HG02840 (cell line): Measurements from ENCODE around the gene GTF3C6.
A peak's percentile ranks its signal among the peaks of the same experiment; 100 is the strongest.
"Not testable (repeated sequence)": the region's sequence is repeated elsewhere in the genome, so short reads cannot be mapped to it uniquely, and the experiment has no call there.

Experiments
- ATAC-seq: cut with Tn5 transposase; IDR thresholded peaks from one replicate; pipeline ENCODE4 v1.9.1; 2021; ENCODE audit warnings: mild to moderate bottlenecking, moderate library complexity, moderate number of reproducible peaks; ENCODE audit not compliant: unreplicated experiment, low FRiP score

GTF3C6 gene, protein sequence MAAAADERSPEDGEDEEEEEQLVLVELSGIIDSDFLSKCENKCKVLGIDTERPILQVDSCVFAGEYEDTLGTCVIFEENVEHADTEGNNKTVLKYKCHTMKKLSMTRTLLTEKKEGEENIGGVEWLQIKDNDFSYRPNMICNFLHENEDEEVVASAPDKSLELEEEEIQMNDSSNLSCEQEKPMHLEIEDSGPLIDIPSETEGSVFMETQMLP

DNA sequence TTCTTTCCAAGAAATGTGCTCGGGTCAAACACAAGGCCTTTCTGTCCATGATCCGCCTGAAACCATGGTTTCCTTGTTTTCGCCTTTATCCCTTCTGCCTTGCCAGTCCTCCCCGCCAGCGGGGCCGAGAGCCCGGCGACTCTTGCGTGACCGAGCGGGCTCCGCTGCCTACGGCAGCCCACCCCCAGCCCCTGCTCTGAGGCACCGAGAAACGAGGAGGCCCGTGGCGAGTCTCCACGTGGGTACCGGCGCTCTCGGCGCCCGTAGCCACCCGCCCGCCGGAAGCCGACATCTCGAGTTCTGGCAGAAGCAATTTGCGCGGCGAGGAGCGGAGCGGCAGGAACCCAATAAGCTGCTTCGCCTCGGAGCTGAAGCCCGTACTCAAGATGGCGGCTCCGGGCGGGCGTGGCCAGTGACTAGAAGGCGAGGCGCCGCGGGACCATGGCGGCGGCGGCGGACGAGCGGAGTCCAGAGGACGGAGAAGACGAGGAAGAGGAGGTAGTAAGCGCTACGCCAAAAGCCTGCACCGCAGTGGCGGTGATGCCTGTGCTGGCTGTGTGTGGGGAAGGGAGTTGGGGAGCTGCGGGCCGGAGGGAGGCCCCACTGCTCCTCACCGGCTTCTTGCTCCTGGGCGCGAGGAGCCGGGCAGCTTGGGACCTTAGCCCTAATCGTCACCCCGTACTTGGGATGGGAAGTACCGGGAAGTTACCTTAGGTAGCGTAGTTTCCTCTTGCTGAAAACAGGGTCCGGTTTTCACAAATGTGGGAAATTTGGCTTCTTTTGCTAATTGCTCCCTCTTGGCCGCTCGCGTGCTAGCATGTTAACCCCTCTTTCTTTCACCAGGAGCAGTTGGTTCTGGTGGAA lies at the start of gene GTF3C6:
Gene GTF3C6 (plus strand): TSS at position 378 of the 864 bp plus-strand sequence. CDS start 64 bp downstream, at position 442.
- ATAC-seq, result peak; percentile 97

DNA sequence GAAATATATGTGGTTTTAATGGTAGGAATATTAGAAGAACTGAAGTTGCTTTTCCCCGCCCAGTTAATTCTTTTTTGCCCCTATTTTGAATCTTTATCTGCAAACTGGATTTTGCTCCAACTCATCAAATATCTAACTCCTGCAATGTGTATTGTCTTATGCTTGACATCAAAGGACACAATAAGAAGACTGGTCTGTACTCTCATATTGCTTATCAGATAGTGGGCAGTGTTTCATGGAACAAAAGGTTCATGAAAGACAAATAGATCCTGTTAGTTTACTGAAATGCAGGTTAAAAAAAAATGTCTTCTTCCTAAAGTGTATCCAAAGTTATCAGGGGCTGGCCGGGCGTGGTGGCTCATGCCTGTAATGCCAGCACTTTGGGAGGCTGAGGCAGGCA lies 27.7 kb upstream of the GTF3C6 start:
- ATAC-seq, result no peak

DNA sequence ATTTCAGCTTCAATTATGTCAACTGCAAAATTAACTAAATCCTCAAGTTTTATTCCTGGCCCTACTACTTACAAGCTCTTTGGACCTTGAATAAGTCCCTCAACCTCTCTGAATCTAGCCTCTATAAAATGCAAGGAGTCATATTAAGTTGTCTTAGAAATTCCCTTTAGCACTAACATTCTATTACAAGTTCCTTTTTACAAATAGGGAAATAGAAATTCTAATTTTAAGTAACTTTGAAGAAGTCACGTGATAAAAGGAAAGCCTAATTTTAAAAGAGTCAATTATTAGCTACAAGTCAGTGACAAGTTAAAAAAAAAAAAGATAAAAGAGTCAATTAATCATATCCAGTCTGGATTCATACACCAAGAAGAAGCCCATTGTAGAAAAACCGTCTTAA lies 24.6 kb upstream of the GTF3C6 start:
- ATAC-seq, result no peak

DNA sequence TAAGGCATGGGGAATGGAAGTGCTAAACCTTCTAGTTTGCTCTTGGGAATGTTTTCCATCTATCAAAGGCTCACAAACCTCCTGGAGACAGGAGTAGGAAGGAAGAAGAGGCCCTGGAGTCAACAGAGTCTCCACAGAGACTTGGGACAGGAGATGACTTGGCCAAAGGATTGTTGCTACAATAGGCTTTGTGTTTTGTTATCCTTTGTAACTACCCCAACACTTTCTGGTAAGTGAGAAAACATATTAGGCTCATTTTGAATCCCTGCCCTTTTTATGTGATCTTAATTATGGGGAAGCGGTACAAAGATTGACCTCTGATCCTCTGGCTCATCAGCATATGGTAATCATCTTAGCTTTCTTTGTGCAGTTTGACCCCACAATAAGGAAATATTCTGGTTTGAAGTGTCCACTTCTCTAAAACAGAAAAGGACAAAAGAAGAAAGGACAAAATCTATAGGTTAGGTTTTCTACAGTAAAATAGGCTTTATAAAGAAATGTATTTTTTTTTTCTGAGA lies 24.1 kb upstream of the GTF3C6 start:
- no peak for ATAC-seq

DNA sequence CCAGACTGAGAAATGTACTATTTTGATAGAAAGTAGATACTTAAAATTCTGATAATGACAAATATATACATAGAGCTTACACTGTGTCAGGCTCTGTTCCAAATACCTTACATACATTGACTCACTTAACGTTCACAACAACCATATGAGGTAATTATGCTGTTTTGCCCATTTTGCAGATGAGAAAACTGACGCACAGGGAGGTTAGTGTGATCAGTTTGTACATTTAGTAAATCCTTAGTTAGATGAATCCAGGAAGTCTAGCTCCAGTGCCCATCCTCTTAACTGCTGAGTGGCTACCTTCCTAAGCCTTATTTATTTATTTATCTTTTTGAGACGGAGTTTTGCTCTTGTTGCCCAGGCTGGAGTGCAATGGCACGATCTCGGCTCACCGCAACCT lies 23.3 kb upstream of the GTF3C6 start:
- ATAC-seq, result no peak

DNA sequence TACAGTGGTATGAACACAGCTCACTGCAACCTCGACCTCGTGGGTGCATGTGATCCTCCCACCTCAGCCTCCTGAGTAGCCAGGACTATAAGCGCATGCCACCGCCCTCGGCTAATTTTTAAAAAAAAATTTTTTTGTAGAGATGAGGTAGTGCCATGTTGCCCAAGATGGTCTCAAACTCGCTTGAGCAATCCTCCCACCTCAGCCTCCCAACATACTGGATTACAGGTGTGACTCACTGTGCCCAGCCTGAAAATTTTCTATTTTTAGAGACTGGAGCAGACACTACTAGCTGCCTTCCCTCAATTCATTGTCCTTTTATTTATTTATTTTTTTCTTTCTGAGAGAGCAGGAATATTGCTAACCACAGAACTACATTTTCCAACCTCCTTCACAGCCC lies 20.3 kb upstream of the GTF3C6 start:
- ATAC-seq, result no peak

DNA sequence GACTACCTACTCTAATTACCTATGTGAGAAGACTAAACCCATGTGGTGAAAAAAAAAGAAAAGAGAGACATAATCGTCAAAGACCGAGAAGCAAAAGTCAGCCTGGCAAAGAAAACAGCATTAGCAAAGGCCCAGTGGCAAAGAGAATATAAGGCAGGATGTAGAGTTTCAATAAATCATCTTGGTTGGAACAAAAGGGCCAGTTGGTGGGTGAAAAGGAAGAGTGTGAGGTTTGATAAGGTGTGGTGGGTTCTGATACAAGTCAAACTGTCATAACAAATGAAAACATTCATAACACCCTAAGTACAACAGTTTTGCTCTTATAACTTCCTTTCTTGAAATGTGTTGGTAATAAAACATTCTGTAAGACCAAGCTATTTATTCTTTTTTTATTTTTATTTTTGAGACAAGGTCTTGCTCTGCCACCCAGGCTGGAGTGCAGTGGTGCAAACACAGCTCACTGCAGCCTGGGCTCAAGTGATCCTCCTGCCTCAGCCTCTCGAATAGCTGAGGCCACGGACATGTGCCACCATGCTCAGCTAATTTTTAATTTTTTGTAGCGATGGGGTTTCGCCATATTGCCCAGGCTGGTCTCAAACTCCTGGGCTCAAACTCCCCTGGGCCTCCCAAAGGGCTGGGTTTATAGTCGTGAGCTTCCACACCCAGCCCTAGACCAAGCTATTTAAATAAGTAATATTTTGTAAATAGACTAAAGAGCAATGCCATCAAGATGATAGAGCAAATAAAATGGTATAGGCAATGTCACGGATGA lies 18.9 kb upstream of the GTF3C6 start:
- no peak for ATAC-seq

DNA sequence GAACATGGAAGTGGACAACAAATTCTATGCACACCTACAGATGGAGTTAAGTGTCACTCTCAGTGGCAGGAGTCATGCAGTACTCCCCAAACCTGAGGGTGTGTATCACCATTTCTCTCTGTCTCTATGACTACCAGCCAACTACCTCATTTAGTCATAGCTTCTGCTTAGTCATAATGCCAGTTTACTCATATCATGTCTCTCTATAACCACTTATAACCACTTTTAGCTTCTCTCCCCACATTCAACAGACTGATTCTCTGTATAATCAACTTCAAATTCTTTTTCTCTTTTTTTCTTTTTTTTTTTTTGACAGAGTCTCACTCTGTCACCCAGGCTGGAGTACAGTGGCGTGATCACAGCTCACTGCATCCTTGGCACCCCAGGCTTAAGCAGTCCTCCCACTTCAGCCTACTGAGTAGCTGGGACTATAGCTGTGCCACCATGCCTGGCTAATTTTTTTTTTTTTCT lies 13.8 kb upstream of the GTF3C6 start:
- peak; percentile 97 for ATAC-seq

DNA sequence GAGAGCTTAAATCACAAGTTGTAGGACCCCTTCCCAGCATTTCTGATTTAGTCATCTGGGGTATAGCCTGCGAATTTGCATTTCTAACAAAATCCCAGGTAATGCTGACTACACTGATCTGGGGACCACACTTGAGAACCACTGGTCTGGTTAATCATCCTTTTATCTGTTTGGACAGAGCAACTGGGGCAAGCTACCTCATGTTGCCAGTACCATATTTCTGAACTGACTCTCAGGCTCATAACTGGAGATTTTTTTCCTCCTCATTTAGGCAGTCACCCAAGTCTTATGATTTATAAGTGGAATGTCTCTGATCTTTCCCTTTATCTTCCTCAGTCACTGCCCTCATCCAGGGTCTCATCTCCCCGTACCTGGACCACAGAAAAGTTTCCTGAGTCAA lies 12.0 kb upstream of the GTF3C6 start:
- ATAC-seq, result no peak

DNA sequence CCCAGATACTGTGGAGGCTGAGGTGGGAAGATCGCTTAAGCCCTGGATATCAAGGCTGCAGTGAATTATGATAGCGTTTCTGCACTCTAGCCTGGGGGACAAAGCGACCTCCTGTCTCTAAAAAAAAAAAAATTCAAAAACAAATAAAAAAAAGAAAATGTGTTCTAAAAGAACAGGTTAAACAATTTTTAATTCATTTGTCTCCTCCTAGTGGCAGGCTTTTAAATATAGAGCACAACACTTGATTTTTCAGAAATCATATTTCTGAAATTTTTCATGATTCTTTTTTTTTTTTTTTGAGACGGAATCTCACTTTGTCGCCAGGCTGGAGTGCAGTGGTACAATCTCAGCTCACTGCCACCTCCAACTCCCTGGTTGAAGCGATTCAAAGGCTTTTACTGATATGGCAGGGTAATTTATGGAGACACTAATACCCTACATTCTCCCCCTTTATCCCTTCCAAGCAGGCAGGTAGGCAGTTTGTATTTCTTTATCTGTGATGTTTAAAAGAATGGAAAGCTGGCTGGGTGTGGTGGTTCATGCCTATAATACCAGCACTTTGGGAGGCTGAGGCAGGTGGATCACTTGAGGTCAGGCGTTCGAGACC lies 8.7 kb upstream of the GTF3C6 start:
- no peak for ATAC-seq

DNA sequence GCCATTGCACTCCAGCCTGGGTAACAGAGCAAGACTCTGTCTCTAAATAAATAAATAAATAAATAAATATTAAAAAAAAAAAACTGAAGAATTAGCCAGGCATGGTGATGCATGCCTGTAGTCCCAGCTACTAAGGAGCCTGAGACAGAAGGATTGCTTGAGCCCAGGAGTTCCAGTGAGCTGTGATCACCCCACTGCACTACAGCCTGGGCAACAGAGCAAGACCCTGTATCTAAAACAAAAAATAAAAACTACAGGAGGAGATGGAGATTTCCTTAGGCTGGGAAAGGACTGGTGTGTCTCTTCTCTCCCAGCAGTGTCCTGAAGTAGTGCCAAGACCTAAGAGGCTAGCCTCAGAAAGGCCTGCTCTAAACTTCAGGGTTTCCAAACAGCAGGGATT lies 8.1 kb upstream of the GTF3C6 start:
- no peak for ATAC-seq

DNA sequence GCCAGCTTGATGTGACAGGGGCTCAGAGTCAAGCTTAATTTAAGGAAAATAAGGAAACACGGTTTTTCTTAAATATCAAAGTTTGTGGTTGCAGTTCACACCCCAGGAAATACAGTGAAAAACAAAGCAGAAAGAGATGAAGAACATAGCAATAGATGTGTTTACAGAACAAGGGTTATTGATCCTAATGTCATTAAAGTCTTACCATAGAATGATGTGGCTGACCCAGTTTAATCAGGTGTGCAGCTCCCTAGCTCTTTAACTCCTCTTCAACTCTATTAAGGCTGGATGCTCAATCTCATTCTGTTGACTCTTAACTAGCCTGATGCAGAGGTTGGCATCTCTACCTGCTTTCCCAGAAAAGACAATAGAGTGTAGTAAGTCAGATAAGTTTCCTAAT lies 7.5 kb upstream of the GTF3C6 start:
- ATAC-seq, result no peak

DNA sequence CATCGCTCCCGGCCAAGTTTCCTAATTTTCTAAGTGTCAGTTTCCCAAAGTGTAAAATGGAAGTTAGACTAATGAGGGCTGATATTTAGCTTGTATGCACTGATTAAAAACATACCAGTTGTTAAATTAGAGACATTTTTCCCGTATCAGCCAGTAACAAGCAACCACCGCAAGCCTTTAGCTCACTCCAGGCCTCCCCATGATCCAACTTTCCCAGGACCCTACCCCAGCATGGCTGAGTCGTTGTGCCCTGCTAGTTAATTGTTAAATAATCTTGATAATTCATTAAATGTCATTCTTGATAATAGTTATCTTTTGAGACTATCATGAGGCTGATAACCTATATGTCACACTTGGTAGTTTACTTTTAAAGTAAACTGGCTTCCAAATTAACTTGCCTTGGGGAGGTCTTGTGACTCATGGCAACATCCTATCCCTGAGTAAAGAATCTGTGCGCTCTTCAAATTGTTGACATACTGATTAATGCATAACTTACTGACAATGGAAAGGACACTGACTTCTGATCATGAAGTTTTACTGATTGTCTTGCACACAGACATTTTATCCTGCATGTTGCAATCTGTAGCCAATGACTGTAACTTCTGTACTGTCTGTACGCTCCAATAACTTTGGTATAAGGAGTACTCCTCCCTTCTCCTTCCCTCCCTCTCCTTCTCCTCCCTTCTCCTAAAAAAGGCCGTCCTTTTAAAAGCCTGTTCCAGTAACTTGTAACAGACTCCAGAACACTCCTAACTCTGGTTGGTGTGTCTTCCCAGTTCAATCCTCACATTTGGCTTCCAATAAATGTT lies 6.3 kb upstream of the GTF3C6 start:
- no peak for ATAC-seq

DNA sequence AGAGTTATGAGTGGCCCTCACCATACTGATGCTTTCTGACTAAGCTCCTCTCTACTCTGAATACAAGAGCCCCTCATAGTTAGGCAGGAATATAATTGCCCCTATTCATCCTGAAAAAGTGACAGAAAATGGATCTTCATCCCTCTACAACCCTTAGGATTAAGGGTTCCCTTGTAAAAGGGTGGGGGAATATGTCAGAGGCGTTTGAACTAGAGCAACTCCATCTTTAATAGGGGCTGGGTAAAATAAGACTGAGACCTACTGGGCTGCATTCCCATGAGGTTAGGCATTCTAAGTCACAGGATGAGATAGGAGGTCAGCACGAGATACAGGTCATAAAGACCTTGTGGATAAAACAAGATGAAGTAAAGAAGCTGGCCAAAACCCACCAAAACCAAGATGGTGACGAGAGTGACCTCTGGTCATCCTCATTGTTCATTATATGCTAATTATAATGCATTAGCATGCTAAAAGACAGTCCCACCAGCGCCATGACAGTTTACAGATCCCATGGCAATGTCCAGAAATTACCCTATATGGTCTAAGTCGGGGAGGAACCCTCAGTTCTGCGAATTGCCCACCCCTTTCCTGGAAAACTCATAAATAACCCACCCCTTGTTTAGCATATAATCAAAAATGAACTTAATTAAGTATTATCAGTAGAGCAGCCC lies 4.7 kb upstream of the GTF3C6 start:
- ATAC-seq, result no peak

DNA sequence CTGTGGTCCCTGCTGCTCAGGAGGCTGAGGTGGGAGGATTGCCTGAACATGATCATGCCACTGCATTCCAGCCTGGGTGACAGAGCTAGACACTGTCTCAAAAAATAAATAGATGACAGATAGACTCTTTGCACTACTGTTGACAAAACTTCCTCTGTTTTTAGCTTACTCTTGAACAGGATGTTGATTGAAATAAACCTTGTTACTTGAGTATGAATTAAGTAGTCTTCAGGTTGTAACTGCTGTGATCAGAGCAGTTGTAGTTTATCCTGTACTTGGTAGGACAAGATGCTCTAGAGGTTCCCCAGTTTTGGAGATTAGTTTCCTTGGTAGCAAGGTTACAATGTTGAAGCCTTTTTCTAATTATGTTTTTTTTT lies 1.5 kb downstream of the GTF3C6 start:
- ATAC-seq, result no peak

DNA sequence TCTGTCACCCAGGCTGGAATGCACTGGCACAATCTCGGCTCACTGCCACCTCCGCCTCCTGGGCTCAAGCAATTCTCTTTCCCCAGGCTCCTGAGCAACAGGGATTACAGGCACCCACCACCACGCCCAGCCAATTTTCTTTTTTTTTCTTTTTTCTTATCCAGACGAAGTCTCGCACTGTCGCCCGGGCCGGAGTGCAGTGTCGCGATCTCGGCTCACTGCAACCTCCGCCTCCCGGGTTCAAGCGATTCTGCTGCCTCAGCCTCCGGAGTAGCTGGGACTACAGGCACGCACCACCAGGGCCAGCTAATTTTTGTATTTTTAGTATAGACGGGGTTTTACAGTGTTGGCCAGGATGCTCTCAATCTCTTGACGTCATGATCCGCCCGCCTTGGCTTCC lies 4.1 kb downstream of the GTF3C6 start:
- not testable (repeated sequence) for ATAC-seq

DNA sequence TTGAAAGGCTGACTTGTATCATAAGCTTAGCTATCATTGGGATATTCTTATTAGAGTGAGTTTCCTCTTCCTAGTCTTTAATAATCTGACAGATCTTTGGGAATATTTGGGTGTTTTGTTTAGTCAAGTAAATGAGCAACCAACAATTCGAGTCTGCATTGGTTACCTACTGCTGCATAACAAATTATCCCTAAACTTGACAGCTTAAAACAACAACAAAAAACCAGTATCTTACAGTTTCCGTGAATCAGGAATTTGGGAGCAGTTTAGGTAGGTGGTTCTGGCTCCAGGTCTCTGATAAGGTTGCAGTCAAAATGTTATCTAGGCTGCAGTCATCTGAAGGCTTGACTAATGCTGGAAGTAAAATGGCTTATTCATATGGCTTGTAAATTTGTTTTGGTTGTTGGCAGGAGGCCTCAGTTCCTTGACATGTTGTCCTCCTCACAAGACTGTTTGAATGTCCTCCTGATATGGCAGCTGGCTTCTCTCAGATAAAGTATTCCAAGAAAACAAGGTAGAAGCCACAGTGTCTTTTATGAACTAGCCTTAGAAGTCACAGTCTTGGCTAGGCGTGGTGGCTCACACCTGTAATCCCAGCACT lies 7.2 kb downstream of the GTF3C6 start:
- no peak for ATAC-seq

DNA sequence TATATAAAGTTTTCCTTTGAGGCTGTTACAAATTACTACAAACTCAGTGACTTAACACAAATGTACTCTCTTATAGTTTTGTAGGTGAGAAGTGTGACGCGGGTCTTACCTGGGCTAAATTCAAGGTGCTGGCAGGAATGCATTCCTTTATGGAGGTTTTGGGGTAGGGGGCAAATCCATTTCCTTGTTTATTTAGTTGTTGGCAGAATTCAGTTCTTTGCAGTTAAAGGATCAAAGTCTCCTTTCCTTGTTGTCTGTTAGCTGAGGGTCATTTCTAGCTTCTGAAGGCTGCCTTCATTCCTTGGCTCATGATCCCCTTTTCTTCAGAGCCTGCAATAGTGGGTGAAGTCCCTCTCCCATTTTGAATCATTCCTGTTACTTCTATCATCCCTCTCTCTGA lies 10.2 kb downstream of the GTF3C6 start:
- ATAC-seq, result not testable (repeated sequence)

DNA sequence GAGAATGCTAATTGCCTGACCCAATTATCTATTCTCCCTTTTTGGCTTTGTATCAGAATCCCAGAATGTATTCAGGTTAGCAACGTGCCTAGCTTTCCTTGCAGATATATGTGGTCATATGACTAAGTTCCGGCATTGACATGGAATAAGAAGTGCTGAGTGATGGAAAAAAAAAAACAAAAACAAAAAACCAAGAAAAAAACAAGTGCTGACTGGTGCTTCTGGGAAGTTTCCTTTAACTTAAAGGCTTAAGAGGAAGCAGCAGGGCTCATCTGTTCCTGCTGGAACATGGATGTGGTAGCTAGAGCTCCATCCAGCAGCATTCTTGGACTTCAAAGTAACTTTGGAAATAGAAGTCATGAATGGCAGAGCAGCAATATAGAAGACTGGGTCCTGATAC lies 13.0 kb downstream of the GTF3C6 start:
- ATAC-seq, result no peak
